Karpas-422 (cell line): ENCODE measurements around the gene EDN3. TPM values are rescaled to one million over a fixed set of nuclear protein-coding genes. Genes with fewer than 3 reads are reported as not detected.

Source experiments
- DNase-seq: peaks from one replicate; pipeline ENCODE4 v3.0.0-alpha.2; 2015
- H2AFZ ChIP-seq: fragments of 200-600 bp; sonication (generic); 2 replicates; pipeline ENCODE4 v1.6.1; 2014; ENCODE audit warnings: antibody characterized with exemption, low read length, mixed read lengths
- H3K27ac ChIP-seq: fragments of 200-600 bp; sonication (generic); 2 replicates; pipeline ENCODE4 v1.5.1; 2014; ENCODE audit warnings: mild to moderate bottlenecking, low read length, moderate library complexity
- H3K27me3 ChIP-seq: fragments of 200-600 bp; sonication (generic); 2 replicates; pipeline ENCODE4 v1.6.1; 2014; ENCODE audit warnings: low read length, mixed read lengths
- H3K36me3 ChIP-seq: fragments of 200-600 bp; sonication (generic); 2 replicates; pipeline ENCODE4 v1.6.1; 2014; ENCODE audit warnings: low read length, mixed read lengths; ENCODE audit not compliant: insufficient read depth
- H3K4me1 ChIP-seq: fragments of 200-600 bp; sonication (generic); 2 replicates; pipeline ENCODE4 v1.6.1; 2014; ENCODE audit warnings: mild to moderate bottlenecking, low read length, mixed read lengths
- H3K4me2 ChIP-seq: fragments of 200-600 bp; sonication (generic); 2 replicates; pipeline ENCODE4 v1.6.1; 2014; ENCODE audit warnings: low read length, low read depth, mild to moderate bottlenecking; ENCODE audit not compliant: poor library complexity, severe bottlenecking
- H3K4me3 ChIP-seq: fragments of 200-600 bp; sonication (generic); 2 replicates; pipeline ENCODE4 v1.5.1; 2014; ENCODE audit warnings: mild to moderate bottlenecking, antibody characterized with exemption, low read length, mixed read lengths
- H3K79me2 ChIP-seq: fragments of 200-600 bp; sonication (generic); 2 replicates; pipeline ENCODE4 v1.6.1; 2014; ENCODE audit warnings: mild to moderate bottlenecking, low read length, mixed read lengths
- H3K9ac ChIP-seq: fragments of 200-600 bp; sonication (generic); 2 replicates; pipeline ENCODE4 v1.6.0; 2014; ENCODE audit warnings: low read length
- H3K9me2 ChIP-seq: fragments of 200-600 bp; sonication (generic), shearing (Covaris generic); replicated peaks from 2 replicates; pipeline ENCODE4 v1.6.0; 2014; ENCODE audit warnings: mild to moderate bottlenecking, low read length, moderate library complexity; ENCODE audit not compliant: insufficient read depth
- H3K9me3 ChIP-seq: fragments of 300-700, 200-600 bp; sonication (generic); 2 replicates; pipeline ENCODE4 v1.6.1; 2014; ENCODE audit warnings: low read length, mixed read lengths
- H4K20me1 ChIP-seq: fragments of 200-600 bp; sonication (generic); 2 replicates; pipeline ENCODE4 v1.6.1; 2014; ENCODE audit warnings: mild to moderate bottlenecking, antibody characterized with exemption, low read length, low read depth; ENCODE audit not compliant: insufficient read depth
- total RNA-seq: library from RNA; depleted of rRNA; stranded (reverse); fragments of >200 nt; shearing (Covaris generic); gene quantifications from 2 replicates; pipeline ENCODE4 v1.2.3, GENCODE V29; 2014; ENCODE audit warnings: low replicate concordance

The EDN3 gene
- total RNA-seq, 1 experiment from 2014 or later, result not detected

- no peak for DNase-seq
- no peaks in the 10 kb centered on the region for H3K9me3 ChIP-seq
- 0 out of 2 replicates have a peak, but pooled peaks cover 4% of the 10 kb centered on the region for H4K20me1 ChIP-seq
- no peaks in the 10 kb centered on the region for H3K9me2 ChIP-seq
- H3K79me2 ChIP-seq, result no peaks in the 10 kb centered on the region
- no peak overlapping the region for H3K4me3 ChIP-seq
- no peak overlapping the region for H3K4me2 ChIP-seq
- no peak overlapping the region for H2AFZ ChIP-seq
- no peaks in the 10 kb centered on the region for H3K36me3 ChIP-seq
- H3K4me1 ChIP-seq, result peaks cover 8% of the 10 kb centered on the region
- no peak overlapping the region for H3K9ac ChIP-seq
- H3K27me3 ChIP-seq, result no peaks in the 10 kb centered on the region
- no peak overlapping the region for H3K27ac ChIP-seq
These were observed 23.3 kb downstream of the EDN3 start for GRCh38 chr20:59323731-59324130.

- H3K27me3 ChIP-seq, result no peaks in the 10 kb centered on the region
- no peak overlapping the region for H2AFZ ChIP-seq
- no peak overlapping the region for H3K4me3 ChIP-seq
- H3K9ac ChIP-seq, result no peak overlapping the region
- no peaks in the 10 kb centered on the region for H3K36me3 ChIP-seq
- no peaks in the 10 kb centered on the region for H3K79me2 ChIP-seq
- no peak for DNase-seq
- H3K4me1 ChIP-seq, result peaks cover 8% of the 10 kb centered on the region
- no peaks in the 10 kb centered on the region for H3K9me2 ChIP-seq
- no peaks in the 10 kb centered on the region for H3K9me3 ChIP-seq
- H3K27ac ChIP-seq, result no peak overlapping the region
- H4K20me1 ChIP-seq, result 0 out of 2 replicates have a peak, but pooled peaks cover 4% of the 10 kb centered on the region
- H3K4me2 ChIP-seq, result no peak overlapping the region
These were observed 24.2 kb downstream of the EDN3 start for GRCh38 chr20:59324521-59325141.

- H3K36me3 ChIP-seq, result no peaks in the 10 kb centered on the region
- DNase-seq, result no peak
- H3K4me1 ChIP-seq, result peaks cover 8% of the 10 kb centered on the region
These were observed 24.7 kb downstream of the EDN3 start for GRCh38 chr20:59325142-59325523.

GRCh38 chr20:59326188-59326587 lies 25.8 kb downstream of the EDN3 start:
- H3K27ac ChIP-seq, result no peak overlapping the region
- H3K4me1 ChIP-seq, result peaks cover 8% of the 10 kb centered on the region
- no peak overlapping the region for H3K4me2 ChIP-seq
- H3K79me2 ChIP-seq, result no peaks in the 10 kb centered on the region
- H3K9me3 ChIP-seq, result no peaks in the 10 kb centered on the region
- H3K9me2 ChIP-seq, result no peaks in the 10 kb centered on the region
- H4K20me1 ChIP-seq, result 0 out of 2 replicates have a peak, but pooled peaks cover 1% of the 10 kb centered on the region
- H2AFZ ChIP-seq, result no peak overlapping the region
- H3K9ac ChIP-seq, result no peak overlapping the region
- H3K4me3 ChIP-seq, result no peak overlapping the region
- no peak for DNase-seq
- H3K36me3 ChIP-seq, result no peaks in the 10 kb centered on the region
- H3K27me3 ChIP-seq, result no peaks in the 10 kb centered on the region

More at GRCh38 chr20:59325142-59325523, 24.7 kb downstream of the EDN3 start:
- H3K4me2 ChIP-seq, result no peak overlapping the region
- H3K27me3 ChIP-seq, result no peaks in the 10 kb centered on the region
- H3K9me3 ChIP-seq, result no peaks in the 10 kb centered on the region
- H4K20me1 ChIP-seq, result 0 out of 2 replicates have a peak, but pooled peaks cover 4% of the 10 kb centered on the region
- no peak overlapping the region for H3K4me3 ChIP-seq
- no peak overlapping the region for H2AFZ ChIP-seq
- no peak overlapping the region for H3K9ac ChIP-seq
- no peak overlapping the region for H3K27ac ChIP-seq
- H3K79me2 ChIP-seq, result no peaks in the 10 kb centered on the region
- H3K9me2 ChIP-seq, result no peaks in the 10 kb centered on the region

- Histone ChIP-seq H3K9me3 (no peaks in the 10 kb centered on the region), H3K79me2 (no peaks in the 10 kb centered on the region), H4K20me1 (no peaks in the 10 kb centered on the region), H3K27ac (no peak overlapping the region), H3K9ac (no peak overlapping the region), H3K9me2 (no peaks in the 10 kb centered on the region), H3K4me2 (no peak overlapping the region), H3K36me3 (no peaks in the 10 kb centered on the region), H3K4me1 (0 out of 2 replicates have a peak, but pooled peaks cover 2% of the 10 kb centered on the region), H3K4me3 (no peak overlapping the region), H2AFZ (no peak overlapping the region), H3K27me3 (no peaks in the 10 kb centered on the region)
- no peak for DNase-seq
These were observed 27.7 kb downstream of the EDN3 start for GRCh38 chr20:59328071-59328470.

GRCh38 chr20:59331721-59332329 lies 31.4 kb downstream of the EDN3 start:
- H3K9me3 ChIP-seq, result no peaks in the 10 kb centered on the region
- H3K4me2 ChIP-seq, result no peak overlapping the region
- H3K4me1 ChIP-seq, result peaks cover 12% of the 10 kb centered on the region
- H2AFZ ChIP-seq, result no peak overlapping the region
- no peaks in the 10 kb centered on the region for H3K79me2 ChIP-seq
- peak; percentile 61 for DNase-seq
- H3K9ac ChIP-seq, result no peak overlapping the region
- no peaks in the 10 kb centered on the region for H3K36me3 ChIP-seq
- H3K27me3 ChIP-seq, result no peaks in the 10 kb centered on the region; the same call in 1 of the 2 replicates
- no peak overlapping the region for H3K4me3 ChIP-seq
- H3K9me2 ChIP-seq, result no peaks in the 10 kb centered on the region
- H4K20me1 ChIP-seq, result peaks cover 9% of the 10 kb centered on the region; the same call in 1 of the 2 replicates
- H3K27ac ChIP-seq, result no peak overlapping the region

GRCh38 chr20:59333260-59333845 lies 32.9 kb downstream of the EDN3 start:
- Histone ChIP-seq H3K36me3 (no peaks in the 10 kb centered on the region), H3K9ac (no peak overlapping the region), H2AFZ (no peak overlapping the region), H3K4me1 (peaks cover 16% of the 10 kb centered on the region), H3K9me3 (no peaks in the 10 kb centered on the region), H3K27ac (no peak overlapping the region), H3K9me2 (no peaks in the 10 kb centered on the region), H4K20me1 (peaks cover 9% of the 10 kb centered on the region; the same call in 1 of the 2 replicates), H3K79me2 (no peaks in the 10 kb centered on the region), H3K4me2 (no peak overlapping the region), H3K27me3 (no peaks in the 10 kb centered on the region; the same call in 1 of the 2 replicates), H3K4me3 (no peak overlapping the region)
- no peak for DNase-seq

GRCh38 chr20:59333951-59334350 lies 33.5 kb downstream of the EDN3 start:
- no peak for DNase-seq
- no peak overlapping the region for H3K4me3 ChIP-seq
- H3K27me3 ChIP-seq, result no peaks in the 10 kb centered on the region; the same call in 1 of the 2 replicates
- no peaks in the 10 kb centered on the region for H3K9me2 ChIP-seq
- H3K36me3 ChIP-seq, result no peaks in the 10 kb centered on the region
- no peaks in the 10 kb centered on the region for H3K79me2 ChIP-seq
- no peak overlapping the region for H3K27ac ChIP-seq
- peaks cover 9% of the 10 kb centered on the region; the same call in 1 of the 2 replicates for H4K20me1 ChIP-seq
- no peak overlapping the region for H3K4me2 ChIP-seq
- no peaks in the 10 kb centered on the region for H3K9me3 ChIP-seq
- H3K9ac ChIP-seq, result no peak overlapping the region
- H2AFZ ChIP-seq, result no peak overlapping the region
- H3K4me1 ChIP-seq, result peaks cover 16% of the 10 kb centered on the region
